Measurements from ENCODE around the gene FOXM1. TPM values are rescaled to one million over a fixed set of nuclear protein-coding genes. Genes with fewer than 3 reads are reported as not detected.

FOXM1 gene
- total and polyA plus RNA-seq, 2 of the 13 experiments (the other 11 are each of a cell fraction or from before 2014, with no cell fraction given), result 17.1 to 25.9 TPM

GRCh38 chr12:2886768-2887450 is 9.9 kb upstream of the FOXM1 start (continued):
- TF ChIP-seq RXRA (CRISPR knock-in tag; IDR thresholded peaks at IDR 0.05), result peak; percentile 24; the same call in 1 of the 2 replicates
- TF ChIP-seq RAD51 (IDR thresholded peaks at IDR 0.05; ENCODE audit: borderline replicate concordance), result no peak

DNA sequence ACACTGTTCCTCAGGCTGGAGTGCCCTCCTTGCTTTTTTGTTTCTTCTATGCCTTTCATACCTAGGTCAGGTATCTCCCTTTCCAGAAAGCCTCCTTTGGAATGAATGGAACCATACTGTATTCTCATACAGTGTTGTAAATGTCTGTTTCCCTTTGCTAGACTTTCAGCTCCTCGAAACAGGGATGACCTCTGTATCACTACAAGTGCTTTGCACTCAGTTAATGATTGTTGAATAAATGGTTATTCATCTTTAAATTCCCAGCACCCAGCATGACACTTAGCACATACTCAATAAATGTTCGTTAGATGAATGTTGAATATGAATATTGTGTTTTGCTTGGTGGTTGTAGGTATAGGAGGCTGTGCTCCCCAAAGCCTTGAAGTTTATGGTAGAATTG is 7.8 kb upstream of the FOXM1 start:
- DNase-seq (ENCODE audit: low spot score) (no peak), FAIRE-seq (no peak), ATAC-seq (peak; percentile 16; the same call in 2 of the 3 replicates)
- Histone ChIP-seq H3K36me3 (replicated peaks in 1 of 2; ENCODE audit: control insufficient read depth in 1 of 2, insufficient read depth in 2 of 2, low read length in 2 of 2) (peaks cover 0 to 7% of the 10 kb centered on the region in 2 experiments; a peak in 1 of 5 replicates), H3K9me3 (ENCODE audit: low read length) (no peaks in the 10 kb centered on the region), H3K4me2 (ENCODE audit: low read depth, low read length) (no peak overlapping the region), H2AFZ (ENCODE audit: low read length) (no peak overlapping the region), H3K4me3 (replicated peaks in 1 of 3; ENCODE audit: insufficient read depth in 1 of 3, low read depth in 2 of 3, low read length in 3 of 3) (no peak overlapping the region), H3K9ac (ENCODE audit: insufficient read depth, low read depth, low read length) (no peak overlapping the region), H3K27me3 (ENCODE audit: control insufficient read depth in 1 of 2, insufficient read depth in 2 of 2, low read length in 2 of 2) (no peaks in the 10 kb centered on the region; a peak in 1 of 5 replicates), H3K79me2 (ENCODE audit: insufficient read depth, low read length) (peaks cover 25% of the 10 kb centered on the region), H3K4me1 (ENCODE audit: insufficient read depth, low read length) (peaks cover 45% of the 10 kb centered on the region), H3K27ac (ENCODE audit: extremely low read length, insufficient read depth, low read length) (no peak overlapping the region), H4K20me1 (ENCODE audit: insufficient read depth, low read length) (no peaks in the 10 kb centered on the region)
- intact Hi-C loops (cut with micrococcal nuclease; ENCODE audit: unreplicated experiment) (loop anchor here (1.0 to 5.0 kb wide), 2 partner anchors 38 to 59 kb away; no protein-coding TSS in a partner anchor), in situ Hi-C loops (cut with HindIII; ENCODE audit: extremely low pct_ligation_motif_present, low pct_unique_long_range_greater_than_20kb) (loop anchor here (5.0 to 10.0 kb wide), 2 partner anchors 72 to 150 kb away; partner anchors contain the start of gene TEAD4)
- no peak for TF ChIP-seq ZNF646 (CRISPR knock-in tag; IDR thresholded peaks at IDR 0.05)
- TF ChIP-seq ZNF263 (CRISPR knock-in tag; IDR thresholded peaks at IDR 0.05), result peak; percentile 25; the same call in 1 of the 2 replicates
- WGBS (ENCODE audit: low lambda C conversion rate), result 51% methylated on average over 2 of the region's 2 CpGs
- POLR2A ChIA-PET, result interaction anchor here (0.8 to 1.5 kb wide), 6 partner anchors 35 to 189 kb away, joined by 3 to 4 read pairs (median 4); no protein-coding TSS in a partner anchor
- CTCF ChIA-PET (ENCODE audit: low intra/inter-chr PET ratio, low total read pairs), result interaction anchor here (1.2 to 2.4 kb wide), 2 partner anchors 60 to 150 kb away, joined by 9 to 16 read pairs; no protein-coding TSS in a partner anchor
- BruUV-seq (replicated peaks), result no TSS peak
